ENCODE data around the gene TRPM6.

Gene TRPM6

GRCh38 chr9:74773886-74774479 lies 113.7 kb downstream of the TRPM6 start:
- DNase-seq (ENCODE audit: low read depth) = peak; percentile 52

GRCh38 chr9:74772121-74772520 lies 115.6 kb downstream of the TRPM6 start:
- DNase-seq (ENCODE audit: low read depth) = no peak

GRCh38 chr9:74771672-74772071 lies 116.0 kb downstream of the TRPM6 start:
- no peak for DNase-seq (ENCODE audit: low read depth)

- DNase-seq (ENCODE audit: low read depth) = no peak
Measured at GRCh38 chr9:74771262-74771585, 116.5 kb downstream of the TRPM6 start.

GRCh38 chr9:74770508-74771261 lies 117.0 kb downstream of the TRPM6 start:
- DNase-seq (ENCODE audit: low read depth) = no peak

GRCh38 chr9:74765481-74765971 lies 122.2 kb downstream of the TRPM6 start:
- DNase-seq (ENCODE audit: low read depth) = no peak

GRCh38 chr9:74762950-74763349 lies 124.8 kb downstream of the TRPM6 start:
- DNase-seq (ENCODE audit: low read depth) = no peak

- no peak for DNase-seq (ENCODE audit: low read depth)
Measured at GRCh38 chr9:74760031-74760700, 127.6 kb downstream of the TRPM6 start.

GRCh38 chr9:74755999-74756398 lies 131.7 kb downstream of the TRPM6 start:
- DNase-seq (ENCODE audit: low read depth) = no peak

- DNase-seq (ENCODE audit: low read depth) = no peak
Measured at GRCh38 chr9:74755355-74755754, 132.4 kb downstream of the TRPM6 start.

- no peak for DNase-seq (ENCODE audit: low read depth)
Measured at GRCh38 chr9:74753650-74754049, 134.1 kb downstream of the TRPM6 start.

GRCh38 chr9:74748966-74749365 lies 138.8 kb downstream of the TRPM6 start:
- DNase-seq (ENCODE audit: low read depth) = no peak

GRCh38 chr9:74742792-74743730 lies 144.7 kb downstream of the TRPM6 start:
- no peak for DNase-seq (ENCODE audit: low read depth)

GRCh38 chr9:74742191-74742790 lies 145.4 kb downstream of the TRPM6 start:
- no peak for DNase-seq (ENCODE audit: low read depth)

- no peak for DNase-seq (ENCODE audit: low read depth)
Measured at GRCh38 chr9:74736646-74737045, 151.1 kb downstream of the TRPM6 start.

GRCh38 chr9:74735761-74736160 lies 152.0 kb downstream of the TRPM6 start:
- no peak for DNase-seq (ENCODE audit: low read depth)

- no peak for DNase-seq (ENCODE audit: low read depth)
Measured at GRCh38 chr9:74729136-74729695, 158.5 kb downstream of the TRPM6 start.

GRCh38 chr9:74728176-74728575 lies 159.5 kb downstream of the TRPM6 start:
- no peak for DNase-seq (ENCODE audit: low read depth)

GRCh38 chr9:74726581-74726980 lies 161.1 kb downstream of the TRPM6 start:
- DNase-seq (ENCODE audit: low read depth) = no peak

- no peak for DNase-seq (ENCODE audit: low read depth)
Measured at GRCh38 chr9:74724317-74724716, 163.4 kb downstream of the TRPM6 start.

Measured in activated gamma-delta T cell treated with anti-CD3 and anti-CD28 coated beads, Interleukin-2, amount 50 U/mL, for 16 hours (primary cell).